MM.1S (cell line): Measurements from ENCODE around the gene FBXL13.

Experiments
- EZH2 ChIP-seq: fragments of 300-600 bp; sonication (generic); optimal IDR thresholded peaks from 2 replicates; pipeline ENCODE3; 2017; ENCODE audit warnings: low read depth, mild to moderate bottlenecking, antibody characterized with exemption, low read length, mixed read lengths
- EZH2phosphoT487 ChIP-seq: fragments of 300-600 bp; sonication (generic); IDR thresholded peaks from 2 replicates; pipeline ENCODE4 v1.6.1; 2018; ENCODE audit warnings: antibody characterized with exemption, low read length
- TF ChIP-seq, protein P1 (sequence below): fragments of 300-600 bp; sonication (generic); IDR thresholded peaks from 2 replicates; pipeline ENCODE4 v1.5.1; 2016; ENCODE audit warnings: antibody characterized with exemption, low read length, mixed read lengths

DNA sequence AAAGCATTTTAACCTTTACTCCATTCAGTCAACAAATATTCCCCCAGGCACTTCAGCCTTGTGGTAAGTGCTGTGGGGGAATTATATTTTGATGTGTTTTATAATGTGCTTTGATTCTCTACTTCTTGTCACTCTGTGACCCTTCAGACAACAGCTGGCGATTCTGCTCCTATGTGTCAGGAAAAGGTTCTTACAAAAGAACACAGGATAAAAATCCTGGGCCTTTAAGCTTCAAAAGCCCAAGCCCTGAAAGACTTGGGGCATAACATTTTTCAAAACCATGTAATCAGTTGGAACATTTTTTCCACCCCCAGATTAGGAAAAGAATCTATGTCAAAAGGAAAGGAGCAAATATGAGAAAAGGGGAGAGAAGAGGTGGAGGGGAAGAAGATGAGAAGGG is 199.6 kb downstream of the FBXL13 start:
- TF ChIP-seq, protein P1, sequence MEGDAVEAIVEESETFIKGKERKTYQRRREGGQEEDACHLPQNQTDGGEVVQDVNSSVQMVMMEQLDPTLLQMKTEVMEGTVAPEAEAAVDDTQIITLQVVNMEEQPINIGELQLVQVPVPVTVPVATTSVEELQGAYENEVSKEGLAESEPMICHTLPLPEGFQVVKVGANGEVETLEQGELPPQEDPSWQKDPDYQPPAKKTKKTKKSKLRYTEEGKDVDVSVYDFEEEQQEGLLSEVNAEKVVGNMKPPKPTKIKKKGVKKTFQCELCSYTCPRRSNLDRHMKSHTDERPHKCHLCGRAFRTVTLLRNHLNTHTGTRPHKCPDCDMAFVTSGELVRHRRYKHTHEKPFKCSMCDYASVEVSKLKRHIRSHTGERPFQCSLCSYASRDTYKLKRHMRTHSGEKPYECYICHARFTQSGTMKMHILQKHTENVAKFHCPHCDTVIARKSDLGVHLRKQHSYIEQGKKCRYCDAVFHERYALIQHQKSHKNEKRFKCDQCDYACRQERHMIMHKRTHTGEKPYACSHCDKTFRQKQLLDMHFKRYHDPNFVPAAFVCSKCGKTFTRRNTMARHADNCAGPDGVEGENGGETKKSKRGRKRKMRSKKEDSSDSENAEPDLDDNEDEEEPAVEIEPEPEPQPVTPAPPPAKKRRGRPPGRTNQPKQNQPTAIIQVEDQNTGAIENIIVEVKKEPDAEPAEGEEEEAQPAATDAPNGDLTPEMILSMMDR, result no peak
- TF ChIP-seq EZH2 (no peak), EZH2phosphoT487 (no peak)
